ENCODE data around the gene IFNLR1.

Gene IFNLR1

DNA sequence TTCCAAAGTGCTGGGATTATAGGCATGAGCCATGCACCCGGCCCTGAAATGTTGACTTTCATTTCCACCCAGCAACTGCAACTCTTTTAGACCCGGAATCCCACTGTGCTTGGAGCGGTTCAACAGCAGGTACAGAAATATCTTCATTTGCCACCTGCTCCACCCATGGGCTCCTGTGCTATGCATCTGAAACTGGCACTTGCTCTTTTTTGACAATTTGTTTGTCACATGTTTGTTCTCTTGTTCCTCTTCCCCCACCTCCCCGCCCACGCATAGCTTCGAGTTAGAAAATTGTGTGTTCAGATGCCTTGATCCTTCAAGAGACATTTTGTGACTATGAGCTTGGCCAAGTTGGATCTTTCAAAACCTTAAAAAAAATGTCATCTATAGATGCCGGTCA is 2.4 kb upstream of the IFNLR1 start:
- 94% methylated on average over 7 of the region's 7 CpGs for WGBS
- no peak overlapping the region for H3K9ac ChIP-seq (ENCODE audit: low read depth, low read length)
- H3K4me3 ChIP-seq (ENCODE audit: low read length), result no peak overlapping the region
- H3K27me3 ChIP-seq (ENCODE audit: insufficient read depth, low read length), result peaks cover 18% of the 10 kb centered on the region; the same call in 1 of the 2 replicates
- H3K4me1 ChIP-seq (ENCODE audit: insufficient read depth, low read length), result no peaks in the 10 kb centered on the region
- H3K36me3 ChIP-seq (ENCODE audit: insufficient read depth, low read length), result no peaks in the 10 kb centered on the region
- no peak overlapping the region for H3K27ac ChIP-seq (ENCODE audit: low read depth, low read length)
- H3K9me3 ChIP-seq (ENCODE audit: insufficient read depth, low read depth, low read length), result no peaks in the 10 kb centered on the region

- Histone ChIP-seq H3K27ac (ENCODE audit: low read depth, low read length) (peak overlapping the region; percentile 54), H3K36me3 (ENCODE audit: insufficient read depth, low read length) (no peaks in the 10 kb centered on the region), H3K9me3 (ENCODE audit: insufficient read depth, low read depth, low read length) (no peaks in the 10 kb centered on the region), H3K9ac (ENCODE audit: low read depth, low read length) (peak overlapping the region; percentile 79), H3K27me3 (ENCODE audit: insufficient read depth, low read length) (peaks cover 18% of the 10 kb centered on the region; the same call in 1 of the 2 replicates), H3K4me1 (ENCODE audit: insufficient read depth, low read length) (no peaks in the 10 kb centered on the region), H3K4me3 (ENCODE audit: low read length) (peak overlapping the region; percentile 69)
- 25% methylated on average over 8 of the region's 8 CpGs for WGBS
These were observed 437 bp downstream of the IFNLR1 start for GRCh38 chr1:24186711-24186992.

- H3K4me3 ChIP-seq (ENCODE audit: low read length), result peak overlapping the region; percentile 69
- 0 out of 2 replicates have a peak overlapping the region, but pooled peaks have one; percentile 79 for H3K9ac ChIP-seq (ENCODE audit: low read depth, low read length)
- no peaks in the 10 kb centered on the region for H3K9me3 ChIP-seq (ENCODE audit: insufficient read depth, low read depth, low read length)
- no peaks in the 10 kb centered on the region for H3K36me3 ChIP-seq (ENCODE audit: insufficient read depth, low read length)
- H3K27me3 ChIP-seq (ENCODE audit: insufficient read depth, low read length), result peaks cover 18% of the 10 kb centered on the region; the same call in 1 of the 2 replicates
- 65% methylated on average over 11 of the region's 13 CpGs for WGBS
- no peak overlapping the region for H3K27ac ChIP-seq (ENCODE audit: low read depth, low read length)
- H3K4me1 ChIP-seq (ENCODE audit: insufficient read depth, low read length), result no peaks in the 10 kb centered on the region
These were observed 918 bp downstream of the IFNLR1 start for GRCh38 chr1:24186031-24186710.

DNA sequence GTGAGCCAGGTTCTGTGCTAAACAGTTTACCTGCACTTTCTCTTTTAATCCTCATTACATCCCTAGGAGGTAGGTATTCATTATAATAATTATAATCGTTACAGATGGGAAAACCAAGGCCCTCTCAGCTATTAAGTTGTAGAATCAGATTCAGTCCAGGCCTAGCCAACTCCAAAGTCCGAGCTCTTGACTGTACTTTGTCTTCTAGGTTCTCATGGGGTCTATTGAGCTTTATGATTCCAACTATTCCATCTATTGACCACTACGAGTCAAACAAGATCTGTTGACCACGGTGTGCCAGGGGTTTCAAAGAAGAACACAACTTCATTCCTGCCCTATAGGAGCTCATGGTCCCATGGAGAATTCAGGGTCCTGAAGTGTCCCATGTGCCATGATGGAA is 2.0 kb downstream of the IFNLR1 start:
- Histone ChIP-seq H3K9ac (ENCODE audit: low read depth, low read length) (no peak overlapping the region), H3K27me3 (ENCODE audit: insufficient read depth, low read length) (peaks cover 18% of the 10 kb centered on the region; the same call in 1 of the 2 replicates), H3K27ac (ENCODE audit: low read depth, low read length) (no peak overlapping the region), H3K4me3 (ENCODE audit: low read length) (no peak overlapping the region), H3K36me3 (ENCODE audit: insufficient read depth, low read length) (no peaks in the 10 kb centered on the region), H3K4me1 (ENCODE audit: insufficient read depth, low read length) (no peaks in the 10 kb centered on the region), H3K9me3 (ENCODE audit: insufficient read depth, low read depth, low read length) (no peaks in the 10 kb centered on the region)
- WGBS, result 92% methylated on average over 3 of the region's 4 CpGs

- no peaks in the 10 kb centered on the region; the same call in 1 of the 2 replicates for H3K36me3 ChIP-seq (ENCODE audit: insufficient read depth, low read length)
- no peak overlapping the region for H3K4me3 ChIP-seq (ENCODE audit: low read length)
- H3K27ac ChIP-seq (ENCODE audit: low read depth, low read length), result no peak overlapping the region
- no peaks in the 10 kb centered on the region for H3K9me3 ChIP-seq (ENCODE audit: insufficient read depth, low read depth, low read length)
- peaks cover 6% of the 10 kb centered on the region; the same call in 1 of the 2 replicates for H3K27me3 ChIP-seq (ENCODE audit: insufficient read depth, low read length)
- H3K9ac ChIP-seq (ENCODE audit: low read depth, low read length), result no peak overlapping the region
- 79% methylated on average over 6 of the region's 6 CpGs for WGBS
- H3K4me1 ChIP-seq (ENCODE audit: insufficient read depth, low read length), result no peaks in the 10 kb centered on the region
These were observed 5.0 kb downstream of the IFNLR1 start for GRCh38 chr1:24182061-24182460.

DNA sequence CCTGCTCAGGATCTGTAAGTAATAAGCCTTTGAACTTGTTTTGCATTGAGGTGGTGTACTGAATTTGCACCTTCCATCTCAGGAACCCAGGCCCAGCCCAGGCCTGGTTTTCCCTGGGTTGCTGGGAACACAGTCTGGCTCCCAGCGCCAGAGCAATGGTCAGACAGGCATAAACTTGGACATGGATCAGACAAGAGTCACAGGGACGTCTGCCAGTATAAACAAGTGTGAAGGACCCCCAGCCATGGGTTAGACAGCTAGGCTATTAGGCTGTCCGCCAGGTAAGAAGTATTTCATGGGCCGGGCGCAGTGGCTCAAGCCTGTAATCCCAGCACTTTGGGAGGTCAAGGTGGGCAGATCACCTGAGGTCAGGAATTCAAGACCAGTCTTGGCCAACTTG is 5.5 kb downstream of the IFNLR1 start:
- Histone ChIP-seq H3K36me3 (ENCODE audit: insufficient read depth, low read length) (no peaks in the 10 kb centered on the region; the same call in 1 of the 2 replicates), H3K9me3 (ENCODE audit: insufficient read depth, low read depth, low read length) (no peaks in the 10 kb centered on the region), H3K4me3 (ENCODE audit: low read length) (no peak overlapping the region), H3K27me3 (ENCODE audit: insufficient read depth, low read length) (peaks cover 2% of the 10 kb centered on the region; the same call in 1 of the 2 replicates), H3K9ac (ENCODE audit: low read depth, low read length) (no peak overlapping the region), H3K27ac (ENCODE audit: low read depth, low read length) (no peak overlapping the region), H3K4me1 (ENCODE audit: insufficient read depth, low read length) (no peaks in the 10 kb centered on the region)
- 92% methylated on average over 5 of the region's 5 CpGs for WGBS

- no peaks in the 10 kb centered on the region for H3K4me1 ChIP-seq (ENCODE audit: insufficient read depth, low read length)
- 97% methylated on average over 6 of the region's 6 CpGs for WGBS
- H3K36me3 ChIP-seq (ENCODE audit: insufficient read depth, low read length), result no peaks in the 10 kb centered on the region; the same call in 1 of the 2 replicates
- no peak overlapping the region for H3K4me3 ChIP-seq (ENCODE audit: low read length)
- H3K27ac ChIP-seq (ENCODE audit: low read depth, low read length), result no peak overlapping the region
- no peak overlapping the region for H3K9ac ChIP-seq (ENCODE audit: low read depth, low read length)
- H3K9me3 ChIP-seq (ENCODE audit: insufficient read depth, low read depth, low read length), result no peaks in the 10 kb centered on the region
- H3K27me3 ChIP-seq (ENCODE audit: insufficient read depth, low read length), result no peaks in the 10 kb centered on the region
These were observed 6.4 kb downstream of the IFNLR1 start for GRCh38 chr1:24180676-24181075.

GRCh38 chr1:24179251-24179840 is 7.7 kb downstream of the IFNLR1 start:
- Histone ChIP-seq H3K36me3 (ENCODE audit: insufficient read depth, low read length) (no peaks in the 10 kb centered on the region; the same call in 1 of the 2 replicates), H3K4me3 (ENCODE audit: low read length) (no peak overlapping the region), H3K27ac (ENCODE audit: low read depth, low read length) (no peak overlapping the region), H3K9me3 (ENCODE audit: insufficient read depth, low read depth, low read length) (no peaks in the 10 kb centered on the region), H3K4me1 (ENCODE audit: insufficient read depth, low read length) (no peaks in the 10 kb centered on the region), H3K27me3 (ENCODE audit: insufficient read depth, low read length) (no peaks in the 10 kb centered on the region), H3K9ac (ENCODE audit: low read depth, low read length) (no peak overlapping the region)
- 91% methylated on average over 10 of the region's 10 CpGs for WGBS

DNA sequence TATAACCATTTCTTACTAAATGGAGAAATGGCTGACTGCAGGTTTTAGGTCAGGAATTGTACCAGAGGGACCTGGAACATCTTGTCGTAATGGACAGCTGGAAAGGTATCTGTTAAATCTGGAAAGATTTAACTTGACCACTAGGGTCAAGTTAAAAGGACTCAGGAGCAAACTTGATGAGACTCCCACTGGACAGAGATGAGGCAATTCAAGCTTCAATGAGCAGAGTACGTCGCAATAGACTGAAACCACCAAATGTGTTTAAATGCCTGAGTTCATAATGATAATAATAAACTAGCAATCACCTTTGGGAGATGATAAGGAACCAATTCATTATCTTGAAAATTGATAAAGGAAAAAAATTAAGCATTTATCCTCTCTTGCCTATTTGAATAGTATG is 8.7 kb downstream of the IFNLR1 start:
- Histone ChIP-seq H3K27ac (ENCODE audit: low read depth, low read length) (no peak overlapping the region), H3K9ac (ENCODE audit: low read depth, low read length) (no peak overlapping the region), H3K4me3 (ENCODE audit: low read length) (no peak overlapping the region), H3K4me1 (ENCODE audit: insufficient read depth, low read length) (no peaks in the 10 kb centered on the region), H3K9me3 (ENCODE audit: insufficient read depth, low read depth, low read length) (no peaks in the 10 kb centered on the region), H3K36me3 (ENCODE audit: insufficient read depth, low read length) (no peaks in the 10 kb centered on the region; the same call in 1 of the 2 replicates), H3K27me3 (ENCODE audit: insufficient read depth, low read length) (no peaks in the 10 kb centered on the region)
- 95% methylated on average over 3 of the region's 3 CpGs for WGBS

GRCh38 chr1:24177161-24177560 is 9.9 kb downstream of the IFNLR1 start:
- no peak overlapping the region for H3K4me3 ChIP-seq (ENCODE audit: low read length)
- H3K4me1 ChIP-seq (ENCODE audit: insufficient read depth, low read length), result no peaks in the 10 kb centered on the region
- no peaks in the 10 kb centered on the region for H3K9me3 ChIP-seq (ENCODE audit: insufficient read depth, low read depth, low read length)
- no peaks in the 10 kb centered on the region for H3K27me3 ChIP-seq (ENCODE audit: insufficient read depth, low read length)
- 94% methylated on average over 10 of the region's 10 CpGs for WGBS
- no peaks in the 10 kb centered on the region; the same call in none of the 2 replicates for H3K36me3 ChIP-seq (ENCODE audit: insufficient read depth, low read length)
- no peak overlapping the region for H3K9ac ChIP-seq (ENCODE audit: low read depth, low read length)
- H3K27ac ChIP-seq (ENCODE audit: low read depth, low read length), result no peak overlapping the region

DNA sequence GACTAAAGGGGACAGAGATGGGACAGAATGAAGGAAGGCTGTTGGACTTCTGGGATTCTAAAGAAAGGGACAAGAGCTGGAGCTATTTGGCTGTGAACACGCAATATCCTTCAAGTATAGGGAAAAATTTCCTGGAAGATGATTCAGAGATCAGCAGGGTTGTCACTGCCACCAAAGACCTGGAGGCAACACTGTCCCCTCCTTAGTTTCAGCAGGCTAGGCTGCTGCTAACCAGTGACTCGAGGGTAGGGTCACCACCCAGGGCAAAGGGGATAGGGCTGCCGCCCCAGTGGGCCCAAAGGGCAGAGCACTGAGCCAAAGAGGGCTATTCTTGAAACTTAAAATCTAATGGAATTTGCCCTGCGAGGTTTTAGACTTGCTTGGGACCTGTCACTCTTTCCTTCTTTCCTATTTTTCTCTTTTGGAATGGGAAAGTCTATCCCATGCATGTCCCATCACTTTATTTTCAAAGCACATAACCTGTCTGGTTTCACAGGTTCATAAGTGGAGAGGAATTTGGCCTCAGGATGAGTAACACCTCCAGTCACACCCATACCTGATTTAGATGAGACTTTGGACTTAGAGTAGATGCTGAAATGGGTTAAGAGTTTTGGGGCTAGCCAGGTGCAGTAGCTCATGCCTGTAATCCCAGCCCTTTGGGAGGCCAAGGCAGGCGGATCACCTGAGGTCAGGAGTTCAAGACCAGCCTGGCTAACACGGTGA is 11.9 kb downstream of the IFNLR1 start:
- Histone ChIP-seq H3K36me3 (ENCODE audit: insufficient read depth, low read length) (no peaks in the 10 kb centered on the region; the same call in none of the 2 replicates), H3K4me3 (ENCODE audit: low read length) (no peak overlapping the region), H3K4me1 (ENCODE audit: insufficient read depth, low read length) (no peaks in the 10 kb centered on the region), H3K9ac (ENCODE audit: low read depth, low read length) (no peak overlapping the region), H3K27me3 (ENCODE audit: insufficient read depth, low read length) (no peaks in the 10 kb centered on the region), H3K27ac (ENCODE audit: low read depth, low read length) (no peak overlapping the region), H3K9me3 (ENCODE audit: insufficient read depth, low read depth, low read length) (no peaks in the 10 kb centered on the region)
- WGBS, result 94% methylated on average over 6 of the region's 6 CpGs
